Natural killer cell (primary cell): ENCODE measurements around the gene TAB2. TPM values are rescaled to one million over a fixed set of nuclear protein-coding genes. Genes with fewer than 3 reads are reported as not detected.

ENCODE experiments used
- ATAC-seq, 3 donors: fragments of 150-1000 bp in 2 of 3; fragments of 200-7000 bp in 1 of 3; cut with Tn5 transposase; 1 replicate in 1 of 3; 2 replicates in 2 of 3; pipeline ENCODE4 v1.10.0; 2021; ENCODE audit warnings: mild to moderate bottlenecking in 2 of 3, moderate library complexity in 2 of 3
- DNase-seq, 2 donors: peaks; one replicate each; pipeline versions ENCODE4 v3.0.0 to v3.0.0-alpha.2; 2013 to 2021; ENCODE audit warnings: mixed read lengths in 1 of 2
- H3K27ac ChIP-seq: one replicate; pipeline ENCODE4 v1.5.1; 2013; ENCODE audit warnings: mild to moderate bottlenecking, low read length
- H3K27me3 ChIP-seq: one replicate; pipeline ENCODE4 v1.6.1; 2013; ENCODE audit warnings: low read length; ENCODE audit not compliant: control insufficient read depth, insufficient read depth
- H3K36me3 ChIP-seq: one replicate; pipeline ENCODE4 v1.6.1; 2013; ENCODE audit warnings: low read length; ENCODE audit not compliant: control insufficient read depth, insufficient read depth
- H3K4me1 ChIP-seq: one replicate; pipeline ENCODE4 v1.6.1; 2013; ENCODE audit warnings: low read length; ENCODE audit not compliant: control insufficient read depth, insufficient read depth
- H3K4me3 ChIP-seq: one replicate; pipeline ENCODE4 v1.5.1; 2013; ENCODE audit warnings: low read length
- H3K9me3 ChIP-seq: one replicate; pipeline ENCODE4 v1.6.1; 2013; ENCODE audit warnings: low read length; ENCODE audit not compliant: control insufficient read depth, insufficient read depth
- H3K27ac Mint-ChIP-seq, 2 donors: one replicate each; pipeline ENCODE4 v1.8.0; 2022; ENCODE audit warnings: mild to moderate bottlenecking in 2 of 2, mixed read lengths in 2 of 2, moderate library complexity in 1 of 2
- H3K27me3 Mint-ChIP-seq, 2 donors: one replicate each; pipeline ENCODE4 v1.8.0; 2022; ENCODE audit warnings: low read depth in 2 of 2, mixed read lengths in 2 of 2
- H3K36me3 Mint-ChIP-seq: one replicate; pipeline ENCODE4 v1.8.0; 2022; ENCODE audit warnings: mixed read lengths
- H3K4me1 Mint-ChIP-seq, 2 donors: one replicate each; pipeline ENCODE4 v1.8.0; 2022; ENCODE audit warnings: mixed read lengths in 2 of 2
- H3K4me3 Mint-ChIP-seq: one replicate; pipeline ENCODE4 v1.8.0; 2022; ENCODE audit warnings: mild to moderate bottlenecking, moderate library complexity, mixed read lengths
- H3K9me3 Mint-ChIP-seq, 2 donors: one replicate each; pipeline ENCODE4 v1.8.0; 2022; ENCODE audit warnings: mixed read lengths in 2 of 2
- CTCF ChIP-seq: fragments of 200-600 bp; IDR thresholded peaks from one replicate; pipeline ENCODE4 v1.8.0; 2022; ENCODE audit warnings: antibody characterized with exemption
- WGBS: methylation state at CpG from one replicate; pipeline ENCODE4 v1.1.7; 2013; ENCODE audit warnings: missing lambda C conversion rate; ENCODE audit not compliant: insufficient coverage; 5-methylcytosine and 5-hydroxymethylcytosine counted together
- intact Hi-C: fragments of 100-400 bp; cut with micrococcal nuclease; formaldehyde crosslinking; loops from one replicate; pipeline ENCODE4 v1.14.2; 2022
- total RNA-seq, 4 donors: library from RNA; stranded (reverse); fragments of 120-200 nt in 1 of 4; gene quantifications; one replicate each; pipeline versions ENCODE4 v1.2.3 to v1.2.4, GENCODE V29; 2013 to 2022

Gene TAB2
- total RNA-seq, 3 donors from 2014 or later (not counting 1 experiment from before 2014, with no cell fraction given): 65.7 to 74.9 (median 68.9) TPM

- Histone ChIP-seq H3K4me3 (no peak overlapping the region), H3K27me3 (no peaks in the 10 kb centered on the region), H3K9me3 (no peaks in the 10 kb centered on the region), H3K36me3 (no peaks in the 10 kb centered on the region), H3K27ac (no peak overlapping the region), H3K4me1 (peaks cover 5% of the 10 kb centered on the region)
- Mint-ChIP-seq H3K27ac (no peak overlapping the region), H3K27me3 (peaks cover 6 to 9% of the 10 kb centered on the region in 2 donors), H3K36me3 (no peaks in the 10 kb centered on the region), H3K9me3 (no peaks in the 10 kb centered on the region), H3K4me1 (no peaks in the 10 kb centered on the region), H3K4me3 (peak overlapping the region; percentile 60)
- no peak for TF ChIP-seq CTCF
- WGBS: 90% methylated on average over 14 of the region's 14 CpGs
- ATAC-seq (no peak), DNase-seq (no peak)
- intact Hi-C loops: no loop called here
Observed at GRCh38 chr6:149449831-149450678, 132.5 kb downstream of the TAB2 start.

GRCh38 chr6:149450679-149451375, 133.3 kb downstream of the TAB2 start:
- no peaks in the 10 kb centered on the region for H3K36me3 ChIP-seq
- H3K9me3 ChIP-seq: no peaks in the 10 kb centered on the region
- no peaks in the 10 kb centered on the region for H3K4me1 Mint-ChIP-seq
- no peaks in the 10 kb centered on the region for H3K36me3 Mint-ChIP-seq
- DNase-seq (no peak), ATAC-seq (peak in 1 of 3 donors; percentile 30)
- no peak overlapping the region for H3K27ac Mint-ChIP-seq
- H3K4me1 ChIP-seq: peaks cover 5% of the 10 kb centered on the region
- intact Hi-C loops: no loop called here
- TF ChIP-seq CTCF: no peak
- 22% methylated on average over 89 of the region's 89 CpGs for WGBS
- no peak overlapping the region for H3K4me3 ChIP-seq
- no peaks in the 10 kb centered on the region for H3K9me3 Mint-ChIP-seq
- H3K27me3 Mint-ChIP-seq: peaks cover 6 to 9% of the 10 kb centered on the region in 2 donors
- H3K27ac ChIP-seq: no peak overlapping the region
- H3K27me3 ChIP-seq: no peaks in the 10 kb centered on the region
- peak overlapping the region; percentile 60 for H3K4me3 Mint-ChIP-seq

GRCh38 chr6:149451376-149452036, 134.0 kb downstream of the TAB2 start:
- Histone ChIP-seq H3K4me3 (no peak overlapping the region), H3K36me3 (no peaks in the 10 kb centered on the region), H3K27me3 (no peaks in the 10 kb centered on the region), H3K9me3 (no peaks in the 10 kb centered on the region), H3K4me1 (peaks cover 5% of the 10 kb centered on the region), H3K27ac (no peak overlapping the region)
- DNase-seq (no peak), ATAC-seq (peak in 1 of 3 donors; percentile 3)
- Mint-ChIP-seq H3K4me1 (no peaks in the 10 kb centered on the region), H3K9me3 (no peaks in the 10 kb centered on the region), H3K36me3 (no peaks in the 10 kb centered on the region), H3K27me3 (peaks cover 6 to 9% of the 10 kb centered on the region in 2 donors), H3K4me3 (no peak overlapping the region), H3K27ac (no peak overlapping the region)
- WGBS: 57% methylated on average over 47 of the region's 47 CpGs
- intact Hi-C loops: no loop called here
- TF ChIP-seq CTCF: no peak
